ENCODE measurements around the gene TAB2. TPM values are rescaled to one million over a fixed set of nuclear protein-coding genes. Genes with fewer than 3 reads are reported as not detected.

TAB2 gene
- total and polyA plus RNA-seq, 2 donors (not counting 1 experiment from before 2014, with no cell fraction given): 31.6 to 88.5 TPM

DNA sequence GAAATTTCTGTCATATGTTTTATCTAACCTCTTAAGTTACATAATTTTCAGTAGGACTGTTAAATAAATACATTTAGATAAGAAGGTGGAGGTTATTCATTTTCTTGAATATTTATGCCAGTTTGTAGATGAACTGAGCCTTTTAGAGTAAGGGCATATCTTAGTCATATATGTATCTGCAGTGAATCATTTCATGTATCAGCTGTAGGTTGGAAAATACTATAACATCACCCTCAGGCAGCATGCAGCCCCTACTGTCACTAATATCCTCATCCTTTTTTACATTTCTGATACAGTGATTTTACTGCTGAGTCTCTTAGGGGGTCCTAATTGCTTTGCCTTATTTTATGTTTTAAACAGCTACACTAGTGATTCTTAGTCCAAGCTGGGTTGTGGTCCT is 63.0 kb downstream of the TAB2 start:
- Histone ChIP-seq H3K4me1 (ENCODE audit: control insufficient read depth in 2 of 2, insufficient read depth in 2 of 2, low read length in 2 of 2) (no peaks in the 10 kb centered on the region), H3K36me3 (replicated peaks in 1 of 2; ENCODE audit: control extremely low read depth in 1 of 2, control insufficient read depth in 1 of 2, extremely low read depth in 1 of 2, insufficient read depth in 2 of 2, low read length in 1 of 2) (peaks cover 13 to 43% of the 10 kb centered on the region in 2 experiments), H3K79me2 (ENCODE audit: control insufficient read depth, insufficient read depth, low read length) (peaks cover 47% of the 10 kb centered on the region), H3K27me3 (replicated peaks in 1 of 4; ENCODE audit: control extremely low read depth in 1 of 4, control insufficient read depth in 3 of 4, insufficient read depth in 4 of 4, low read length in 3 of 4) (no peaks in the 10 kb centered on the region), H3K9ac (ENCODE audit: low read length) (no peak overlapping the region), H3K9me3 (ENCODE audit: control extremely low read depth in 1 of 3, control insufficient read depth in 2 of 3, insufficient read depth in 1 of 3, low read length in 2 of 3) (no peaks in the 10 kb centered on the region), H2AFZ (ENCODE audit: insufficient read depth, low read depth, low read length, poor library complexity, severe bottlenecking) (no peak overlapping the region), H4K20me1 (ENCODE audit: control insufficient read depth, insufficient read depth, low read length, poor library complexity, severe bottlenecking) (peaks cover 9% of the 10 kb centered on the region), H3K27ac (ENCODE audit: low read length in 2 of 2) (no peak overlapping the region), H3K4me3 (ENCODE audit: control extremely low read depth in 1 of 5, extremely low read depth in 1 of 5, insufficient read depth in 1 of 5, low read depth in 2 of 5, low read length in 4 of 5) (no peak overlapping the region), H3K4me2 (replicated peaks; ENCODE audit: low read depth, low read length, poor library complexity, severe bottlenecking) (no peak overlapping the region)
- CTCF ChIA-PET: no interaction called here
- H3K9me3 Mint-ChIP-seq (ENCODE audit: insufficient read depth): no peaks in the 10 kb centered on the region
- H3K27me3 Mint-ChIP-seq: no peaks in the 10 kb centered on the region
- DNase-seq: no peak
- H3K4me1 Mint-ChIP-seq: peaks cover 17% of the 10 kb centered on the region
- TF ChIP-seq, protein P1, sequence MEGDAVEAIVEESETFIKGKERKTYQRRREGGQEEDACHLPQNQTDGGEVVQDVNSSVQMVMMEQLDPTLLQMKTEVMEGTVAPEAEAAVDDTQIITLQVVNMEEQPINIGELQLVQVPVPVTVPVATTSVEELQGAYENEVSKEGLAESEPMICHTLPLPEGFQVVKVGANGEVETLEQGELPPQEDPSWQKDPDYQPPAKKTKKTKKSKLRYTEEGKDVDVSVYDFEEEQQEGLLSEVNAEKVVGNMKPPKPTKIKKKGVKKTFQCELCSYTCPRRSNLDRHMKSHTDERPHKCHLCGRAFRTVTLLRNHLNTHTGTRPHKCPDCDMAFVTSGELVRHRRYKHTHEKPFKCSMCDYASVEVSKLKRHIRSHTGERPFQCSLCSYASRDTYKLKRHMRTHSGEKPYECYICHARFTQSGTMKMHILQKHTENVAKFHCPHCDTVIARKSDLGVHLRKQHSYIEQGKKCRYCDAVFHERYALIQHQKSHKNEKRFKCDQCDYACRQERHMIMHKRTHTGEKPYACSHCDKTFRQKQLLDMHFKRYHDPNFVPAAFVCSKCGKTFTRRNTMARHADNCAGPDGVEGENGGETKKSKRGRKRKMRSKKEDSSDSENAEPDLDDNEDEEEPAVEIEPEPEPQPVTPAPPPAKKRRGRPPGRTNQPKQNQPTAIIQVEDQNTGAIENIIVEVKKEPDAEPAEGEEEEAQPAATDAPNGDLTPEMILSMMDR (IDR thresholded peaks at IDR 0.05): no peak
- no peak for TF ChIP-seq EZH2 (IDR thresholded peaks at IDR 0.05; ENCODE audit: borderline replicate concordance, insufficient read depth, low read depth, low read length, poor library complexity, severe bottlenecking)
- no peak overlapping the region for H3K27ac Mint-ChIP-seq
- intact Hi-C loops (cut with micrococcal nuclease): no loop called here
- POLR2A ChIA-PET: no interaction called here
- no peak for ATAC-seq (ENCODE audit: low read depth)
- no peak overlapping the region for H3K4me3 Mint-ChIP-seq

DNA sequence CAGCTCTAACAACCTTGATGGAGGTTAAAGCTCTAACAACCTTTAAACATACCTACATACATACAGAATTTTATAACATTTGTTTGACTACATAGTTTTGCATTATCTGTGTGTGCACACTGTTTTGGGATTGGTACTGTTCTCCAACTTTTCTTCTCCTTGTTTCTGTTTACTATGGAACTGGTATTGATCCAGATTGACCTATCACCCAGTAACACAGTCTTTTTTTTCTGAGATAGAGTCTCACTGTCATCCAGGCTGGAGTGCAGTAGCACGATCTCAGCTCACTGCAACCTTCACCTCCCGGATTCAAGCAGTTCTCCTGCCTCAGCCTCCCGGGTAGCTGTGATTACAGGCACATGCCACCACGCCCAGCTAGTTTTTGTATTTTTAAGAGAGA is 65.9 kb downstream of the TAB2 start:
- H3K4me1 ChIP-seq (ENCODE audit: control insufficient read depth in 2 of 2, insufficient read depth in 2 of 2, low read length in 2 of 2): no peaks in the 10 kb centered on the region
- Mint-ChIP-seq H3K27me3 (no peaks in the 10 kb centered on the region), H3K4me1 (peaks cover 15% of the 10 kb centered on the region), H3K9me3 (ENCODE audit: insufficient read depth) (peaks cover 5% of the 10 kb centered on the region), H3K4me3 (no peak overlapping the region), H3K27ac (no peak overlapping the region)
- H3K27ac ChIP-seq (ENCODE audit: low read length in 2 of 2): no peak overlapping the region
- H3K9ac ChIP-seq (ENCODE audit: low read length): no peak overlapping the region
- peaks cover 8% of the 10 kb centered on the region for H4K20me1 ChIP-seq (ENCODE audit: control insufficient read depth, insufficient read depth, low read length, poor library complexity, severe bottlenecking)
- peaks cover 16 to 45% of the 10 kb centered on the region in 2 experiments for H3K36me3 ChIP-seq (replicated peaks in 1 of 2; ENCODE audit: control extremely low read depth in 1 of 2, control insufficient read depth in 1 of 2, extremely low read depth in 1 of 2, insufficient read depth in 2 of 2, low read length in 1 of 2)
- intact Hi-C loops (cut with micrococcal nuclease): no loop called here
- H3K4me2 ChIP-seq (replicated peaks; ENCODE audit: low read depth, low read length, poor library complexity, severe bottlenecking): no peak overlapping the region
- H2AFZ ChIP-seq (ENCODE audit: insufficient read depth, low read depth, low read length, poor library complexity, severe bottlenecking): no peak overlapping the region
- no peak for TF ChIP-seq EZH2 (IDR thresholded peaks at IDR 0.05; ENCODE audit: borderline replicate concordance, insufficient read depth, low read depth, low read length, poor library complexity, severe bottlenecking)
- ChIA-PET POLR2A (no interaction called here), CTCF (interaction anchor here (0.6 to 2.9 kb wide), 4 partner anchors 12 to 269 kb away, joined by 3 to 13 read pairs (median 3); no protein-coding TSS in a partner anchor)
- DNase-seq: no peak
- 89% methylated on average over 1 of the region's 4 CpGs for WGBS (ENCODE audit: insufficient coverage)
- H3K27me3 ChIP-seq (replicated peaks in 1 of 4; ENCODE audit: control extremely low read depth in 1 of 4, control insufficient read depth in 3 of 4, insufficient read depth in 4 of 4, low read length in 3 of 4): no peaks in the 10 kb centered on the region
- no peak overlapping the region for H3K4me3 ChIP-seq (ENCODE audit: control extremely low read depth in 1 of 5, extremely low read depth in 1 of 5, insufficient read depth in 1 of 5, low read depth in 2 of 5, low read length in 4 of 5)
- no peak for ATAC-seq (ENCODE audit: low read depth)
- H3K9me3 ChIP-seq (ENCODE audit: control extremely low read depth in 1 of 3, control insufficient read depth in 2 of 3, insufficient read depth in 1 of 3, low read length in 2 of 3): peaks cover 0 to 3% (median 3%) of the 10 kb centered on the region in 3 donors
- H3K79me2 ChIP-seq (ENCODE audit: control insufficient read depth, insufficient read depth, low read length): peaks cover 56% of the 10 kb centered on the region
